NCI-H748 (cell line): Measurements from ENCODE around the gene SRGAP2C.
"Not testable (repeated sequence)": the region's sequence is repeated elsewhere in the genome, so short reads cannot be mapped to it uniquely, and the experiment has no call there.

ENCODE experiments used
- DNase-seq: peaks from one replicate; lab custom pipeline; 2025; ENCODE audit not compliant: unreplicated experiment; lab: John Stamatoyannopoulos, UW

The SRGAP2C gene

GRCh38 chr1:121226295-121226904 is 41.6 kb downstream of the SRGAP2C start:
- not testable (repeated sequence) for DNase-seq

GRCh38 chr1:121226925-121227324 is 42.1 kb downstream of the SRGAP2C start:
- not testable (repeated sequence) for DNase-seq

- DNase-seq = not testable (repeated sequence)
These were observed 43.0 kb downstream of the SRGAP2C start for GRCh38 chr1:121227544-121228330.

- not testable (repeated sequence) for DNase-seq
These were observed 45.9 kb downstream of the SRGAP2C start for GRCh38 chr1:121230636-121231035.

- not testable (repeated sequence) for DNase-seq
These were observed 47.8 kb downstream of the SRGAP2C start for GRCh38 chr1:121232445-121233125.

GRCh38 chr1:121234090-121234759 is 49.5 kb downstream of the SRGAP2C start:
- DNase-seq = not testable (repeated sequence)

GRCh38 chr1:121238384-121238783 is 53.6 kb downstream of the SRGAP2C start:
- DNase-seq = not testable (repeated sequence)

- DNase-seq = not testable (repeated sequence)
These were observed 59.1 kb downstream of the SRGAP2C start for GRCh38 chr1:121243913-121244312.

- DNase-seq = not testable (repeated sequence)
These were observed 61.6 kb downstream of the SRGAP2C start for GRCh38 chr1:121246399-121246798.

GRCh38 chr1:121252656-121253055 is 67.9 kb downstream of the SRGAP2C start:
- DNase-seq = not testable (repeated sequence)

GRCh38 chr1:121254618-121255017 is 69.8 kb downstream of the SRGAP2C start:
- not testable (repeated sequence) for DNase-seq

- not testable (repeated sequence) for DNase-seq
These were observed 72.9 kb downstream of the SRGAP2C start for GRCh38 chr1:121257632-121258031.

GRCh38 chr1:121258134-121258533 is 73.4 kb downstream of the SRGAP2C start:
- DNase-seq = not testable (repeated sequence)

- DNase-seq = not testable (repeated sequence)
These were observed 75.4 kb downstream of the SRGAP2C start for GRCh38 chr1:121260205-121260604.

GRCh38 chr1:121262163-121262562 is 77.4 kb downstream of the SRGAP2C start:
- DNase-seq = not testable (repeated sequence)

- not testable (repeated sequence) for DNase-seq
These were observed 79.0 kb downstream of the SRGAP2C start for GRCh38 chr1:121263789-121264244.

GRCh38 chr1:121267072-121267471 is 82.3 kb downstream of the SRGAP2C start:
- DNase-seq = not testable (repeated sequence)

GRCh38 chr1:121269309-121269708 is 84.5 kb downstream of the SRGAP2C start:
- DNase-seq = not testable (repeated sequence)

- not testable (repeated sequence) for DNase-seq
These were observed 85.2 kb downstream of the SRGAP2C start for GRCh38 chr1:121269973-121270372.

- not testable (repeated sequence) for DNase-seq
These were observed 86.5 kb downstream of the SRGAP2C start for GRCh38 chr1:121271143-121271715.
